A673 (cell line): ENCODE data around the gene GAB2. TPM values are rescaled to one million over a fixed set of nuclear protein-coding genes. Genes with fewer than 3 reads are reported as not detected.

Experiments
- BruUV-seq: library from RNA; stranded (reverse); fragments of 400-500 nt; replicated peaks from 2 replicates; lab custom pipeline; 2021; lab: Mats Ljungman, UMichigan
- CTCF ChIA-PET: fragments of 300-600 bp; sonication (Branson Sonifier 250); formaldehyde crosslinking; loops from one replicate; lab custom pipeline; 2022; ENCODE audit warnings: antibody characterized with exemption; lab: Charles Lee
- POLR2A ChIA-PET: fragments of 300-600 bp; sonication (Branson Sonifier 250); formaldehyde crosslinking; loops from one replicate; lab custom pipeline; 2022; ENCODE audit warnings: antibody characterized with exemption; ENCODE audit not compliant: low non-redundant PET; lab: Charles Lee
- DNase-seq: peaks from one replicate; pipeline ENCODE4 v3.0.0-alpha.2; 2015; ENCODE audit warnings: low spot score
- H3K27ac ChIP-seq: fragments of 200-600 bp; sonication (generic); 2 replicates; pipeline ENCODE4 v1.5.1; 2016; ENCODE audit warnings: mixed run types, low read depth, mild to moderate bottlenecking, mixed read lengths, antibody characterized with exemption, low read length; ENCODE audit not compliant: poor library complexity, severe bottlenecking
- H3K27me3 ChIP-seq: fragments of 200-600 bp; sonication (generic); replicated peaks from 2 replicates; pipeline ENCODE4 v1.6.1; 2017; ENCODE audit warnings: mixed run types, low read depth, mild to moderate bottlenecking, mixed read lengths, antibody characterized with exemption, low read length; ENCODE audit not compliant: insufficient read depth, poor library complexity
- H3K36me3 ChIP-seq: fragments of 200-600 bp; sonication (generic); 2 replicates; pipeline ENCODE4 v1.6.1; 2016; ENCODE audit warnings: mixed run types, mild to moderate bottlenecking, mixed read lengths, antibody characterized with exemption, low read length; ENCODE audit not compliant: insufficient read depth, poor library complexity, severe bottlenecking
- H3K4me1 ChIP-seq: fragments of 200-600 bp; sonication (generic); 2 replicates; pipeline ENCODE4 v1.6.1; 2017; ENCODE audit warnings: mixed run types, mild to moderate bottlenecking, mixed read lengths, antibody characterized with exemption, low read length; ENCODE audit not compliant: insufficient read depth, poor library complexity, severe bottlenecking
- H3K4me3 ChIP-seq: fragments of 200-600 bp; sonication (generic); 2 replicates; pipeline ENCODE4 v1.5.1; 2016; ENCODE audit warnings: low read depth, mixed run types, mild to moderate bottlenecking, mixed read lengths, low read length; ENCODE audit not compliant: poor library complexity, severe bottlenecking
- H3K9me3 ChIP-seq: fragments of 200-600 bp; sonication (generic); 2 replicates; pipeline ENCODE4 v1.6.1; 2016; ENCODE audit warnings: mixed run types, low read depth, mild to moderate bottlenecking, mixed read lengths, antibody characterized with exemption, low read length; ENCODE audit not compliant: poor library complexity, severe bottlenecking
- CTCF ChIP-seq: fragments of 300-800, 200-600 bp; sonication (generic); conservative IDR thresholded peaks from 2 replicates; pipeline ENCODE4 v1.5.1; 2017; ENCODE audit warnings: low read depth, mild to moderate bottlenecking, antibody characterized with exemption, low read length, moderate library complexity, mixed read lengths
- EZH2 ChIP-seq: fragments of 200-600 bp; sonication (generic); IDR thresholded peaks from 2 replicates; pipeline ENCODE4 v1.6.1; 2017; ENCODE audit warnings: borderline replicate concordance, low read depth, mild to moderate bottlenecking, mixed read lengths, antibody characterized with exemption, low read length; ENCODE audit not compliant: poor library complexity, severe bottlenecking
- intact Hi-C: fragments of 100-400 bp; cut with micrococcal nuclease; formaldehyde crosslinking; loops from one replicate; pipeline ENCODE4 v1.10.0; 2022; ENCODE audit not compliant: unreplicated experiment
- total RNA-seq: library from RNA; stranded (reverse); gene quantifications from 2 replicates; pipeline ENCODE4 v1.2.3, GENCODE V29; 2021

The GAB2 gene
- total RNA-seq, 1 experiment from 2014 or later = 21.5 TPM

- H3K36me3 ChIP-seq = no peaks in the 10 kb centered on the region
- ChIA-PET POLR2A (no interaction called here), CTCF (no interaction called here)
- intact Hi-C loops = no loop called here
- H3K4me1 ChIP-seq = peaks cover 19% of the 10 kb centered on the region
- H3K4me3 ChIP-seq = no peak overlapping the region
- DNase-seq = no peak
- no peak overlapping the region for H3K27ac ChIP-seq
- no peaks in the 10 kb centered on the region for H3K9me3 ChIP-seq
- no peak for TF ChIP-seq EZH2
- TF ChIP-seq CTCF = no peak
- no peaks in the 10 kb centered on the region for H3K27me3 ChIP-seq
- no TSS peak for BruUV-seq
These were observed 98.1 kb downstream of the GAB2 start for GRCh38 chr11:78319453-78319955.

- TF ChIP-seq CTCF (no peak), EZH2 (no peak)
- intact Hi-C loops = no loop called here
- Histone ChIP-seq H3K9me3 (no peaks in the 10 kb centered on the region), H3K4me3 (no peak overlapping the region), H3K36me3 (no peaks in the 10 kb centered on the region), H3K4me1 (peaks cover 25% of the 10 kb centered on the region), H3K27me3 (no peaks in the 10 kb centered on the region), H3K27ac (no peak overlapping the region)
- CTCF ChIA-PET = no interaction called here
- peak; percentile 40 for DNase-seq
- no TSS peak for BruUV-seq
- POLR2A ChIA-PET = no interaction called here
These were observed 99.1 kb downstream of the GAB2 start for GRCh38 chr11:78318321-78319114.

GRCh38 chr11:78315724-78316123, 101.9 kb downstream of the GAB2 start:
- intact Hi-C loops = no loop called here

More at GRCh38 chr11:78315724-78316123, 101.9 kb downstream of the GAB2 start:
- H3K9me3 ChIP-seq = no peaks in the 10 kb centered on the region
- CTCF ChIA-PET = no interaction called here
- POLR2A ChIA-PET = no interaction called here
- H3K4me3 ChIP-seq = no peak overlapping the region
- no TSS peak for BruUV-seq
- H3K27ac ChIP-seq = no peak overlapping the region
- DNase-seq = no peak
- no peaks in the 10 kb centered on the region for H3K27me3 ChIP-seq
- H3K36me3 ChIP-seq = no peaks in the 10 kb centered on the region
- no peak for TF ChIP-seq EZH2
- TF ChIP-seq CTCF = no peak
- peaks cover 32% of the 10 kb centered on the region for H3K4me1 ChIP-seq
